ENCODE measurements around the gene PGLYRP2.

The PGLYRP2 gene

GRCh38 chr19:15461694-15462093 is 17.6 kb downstream of the PGLYRP2 start:
- H3K4me2 ChIP-seq (ENCODE audit: low read length): no peak overlapping the region

DNA sequence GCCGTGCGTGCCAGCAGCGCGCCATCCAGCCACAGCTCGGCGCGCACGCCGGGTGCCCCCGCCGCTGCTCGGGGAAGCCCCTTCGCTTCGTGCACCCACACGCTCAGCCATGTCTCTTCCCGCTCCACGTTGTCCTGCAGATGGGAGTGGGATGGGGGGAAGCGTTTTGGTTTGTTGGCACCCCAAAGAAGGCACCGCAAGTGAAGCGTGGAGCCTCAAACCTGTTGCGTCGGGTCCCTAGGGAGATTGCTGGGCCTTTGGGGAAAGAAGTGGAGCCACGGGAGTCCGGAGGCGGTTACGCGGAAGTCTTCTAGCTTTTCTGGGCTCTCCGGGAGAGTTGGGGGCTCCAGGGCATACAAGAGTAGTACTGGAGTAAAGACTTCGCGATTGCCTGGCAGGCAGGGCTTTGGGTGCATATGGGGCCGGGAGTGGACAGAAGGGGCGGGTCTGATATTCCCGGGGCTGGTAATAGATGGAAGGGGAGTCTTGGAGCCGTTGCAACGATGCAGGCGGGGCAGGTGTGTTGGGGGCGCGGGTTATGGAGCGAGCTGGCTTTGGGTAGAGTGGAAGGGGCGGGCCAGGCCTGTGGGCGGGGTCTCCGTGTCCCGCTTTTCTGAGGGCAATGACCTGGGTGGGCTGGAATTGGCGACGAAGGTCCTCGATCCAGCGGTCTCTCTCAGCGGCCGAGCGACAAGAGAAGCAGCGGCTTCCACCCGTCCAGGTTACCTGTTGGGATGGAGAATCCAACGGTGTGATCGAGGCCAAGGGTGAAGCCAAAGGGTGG is 21.4 kb downstream of the PGLYRP2 start:
- Histone ChIP-seq H3K9me3 (ENCODE audit: control insufficient read depth, low read length) (no peaks in the 10 kb centered on the region), H3K27ac (no peak overlapping the region), H3K79me2 (no peaks in the 10 kb centered on the region), H3K4me1 (peaks cover under 1% of the 10 kb centered on the region), H2AFZ (no peak overlapping the region), H3K4me3 (ENCODE audit: low read depth, low read length) (no peak overlapping the region), H3K9ac (no peak overlapping the region), H3K27me3 (ENCODE audit: control insufficient read depth, insufficient read depth, low read length) (no peaks in the 10 kb centered on the region), H3K4me2 (ENCODE audit: low read length) (peak overlapping the region; percentile 11), H3K36me3 (ENCODE audit: control insufficient read depth, insufficient read depth, low read length) (no peaks in the 10 kb centered on the region)
- TF ChIP-seq, protein P1, sequence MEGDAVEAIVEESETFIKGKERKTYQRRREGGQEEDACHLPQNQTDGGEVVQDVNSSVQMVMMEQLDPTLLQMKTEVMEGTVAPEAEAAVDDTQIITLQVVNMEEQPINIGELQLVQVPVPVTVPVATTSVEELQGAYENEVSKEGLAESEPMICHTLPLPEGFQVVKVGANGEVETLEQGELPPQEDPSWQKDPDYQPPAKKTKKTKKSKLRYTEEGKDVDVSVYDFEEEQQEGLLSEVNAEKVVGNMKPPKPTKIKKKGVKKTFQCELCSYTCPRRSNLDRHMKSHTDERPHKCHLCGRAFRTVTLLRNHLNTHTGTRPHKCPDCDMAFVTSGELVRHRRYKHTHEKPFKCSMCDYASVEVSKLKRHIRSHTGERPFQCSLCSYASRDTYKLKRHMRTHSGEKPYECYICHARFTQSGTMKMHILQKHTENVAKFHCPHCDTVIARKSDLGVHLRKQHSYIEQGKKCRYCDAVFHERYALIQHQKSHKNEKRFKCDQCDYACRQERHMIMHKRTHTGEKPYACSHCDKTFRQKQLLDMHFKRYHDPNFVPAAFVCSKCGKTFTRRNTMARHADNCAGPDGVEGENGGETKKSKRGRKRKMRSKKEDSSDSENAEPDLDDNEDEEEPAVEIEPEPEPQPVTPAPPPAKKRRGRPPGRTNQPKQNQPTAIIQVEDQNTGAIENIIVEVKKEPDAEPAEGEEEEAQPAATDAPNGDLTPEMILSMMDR (IDR thresholded peaks at IDR 0.05): no peak

More at GRCh38 chr19:15461694-15462093, 17.6 kb downstream of the PGLYRP2 start:
- no peaks in the 10 kb centered on the region for H3K27me3 ChIP-seq (ENCODE audit: control insufficient read depth, insufficient read depth, low read length)
- no peaks in the 10 kb centered on the region for H3K79me2 ChIP-seq
- H3K9me3 ChIP-seq (ENCODE audit: control insufficient read depth, low read length): no peaks in the 10 kb centered on the region
- TF ChIP-seq, protein P1 (IDR thresholded peaks at IDR 0.05): no peak
- H2AFZ ChIP-seq: no peak overlapping the region
- no peak overlapping the region for H3K27ac ChIP-seq
- no peak overlapping the region for H3K9ac ChIP-seq
- H3K36me3 ChIP-seq (ENCODE audit: control insufficient read depth, insufficient read depth, low read length): no peaks in the 10 kb centered on the region
- no peaks in the 10 kb centered on the region for H3K4me1 ChIP-seq
- H3K4me3 ChIP-seq (ENCODE audit: low read depth, low read length): no peak overlapping the region

- Histone ChIP-seq H3K4me2 (ENCODE audit: low read length) (peak overlapping the region; percentile 43), H3K9ac (no peak overlapping the region)
These were observed 22.2 kb downstream of the PGLYRP2 start for GRCh38 chr19:15456871-15457700.

DNA sequence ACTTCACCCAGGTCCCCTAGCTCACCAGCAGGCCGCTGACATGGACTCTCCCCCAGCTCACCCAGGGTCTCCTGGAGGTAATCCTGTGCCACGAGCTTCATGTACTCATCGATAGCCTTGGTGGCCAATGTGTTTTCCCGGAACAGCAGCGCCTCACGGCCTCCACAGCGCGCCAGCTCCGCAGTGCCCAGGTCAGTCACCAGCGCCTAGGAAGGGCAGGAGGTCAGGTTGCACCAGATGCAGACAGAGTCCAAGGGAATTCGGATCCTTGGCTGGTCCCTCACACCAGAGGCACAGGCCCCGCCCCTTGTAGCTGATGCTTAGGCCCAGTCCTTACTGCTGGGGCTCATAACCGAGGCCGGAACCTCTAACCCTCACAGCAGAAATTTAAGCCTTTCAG is 22.9 kb downstream of the PGLYRP2 start:
- no peak overlapping the region for H3K27ac ChIP-seq
- no peaks in the 10 kb centered on the region for H3K27me3 ChIP-seq (ENCODE audit: control insufficient read depth, insufficient read depth, low read length)
- H2AFZ ChIP-seq: no peak overlapping the region
- H3K79me2 ChIP-seq: no peaks in the 10 kb centered on the region
- no peaks in the 10 kb centered on the region for H3K36me3 ChIP-seq (ENCODE audit: control insufficient read depth, insufficient read depth, low read length)
- peak overlapping the region; percentile 42 for H3K4me2 ChIP-seq (ENCODE audit: low read length)
- no peak overlapping the region for H3K4me3 ChIP-seq (ENCODE audit: low read depth, low read length)
- peaks cover 4% of the 10 kb centered on the region for H3K4me1 ChIP-seq
- TF ChIP-seq, protein P1 (IDR thresholded peaks at IDR 0.05): no peak
- no peak overlapping the region for H3K9ac ChIP-seq
- H3K9me3 ChIP-seq (ENCODE audit: control insufficient read depth, low read length): no peaks in the 10 kb centered on the region

More at GRCh38 chr19:15456871-15457700, 22.2 kb downstream of the PGLYRP2 start:
- Histone ChIP-seq H3K27ac (no peak overlapping the region), H3K9me3 (ENCODE audit: control insufficient read depth, low read length) (no peaks in the 10 kb centered on the region), H3K4me1 (peaks cover 4% of the 10 kb centered on the region), H3K4me3 (ENCODE audit: low read depth, low read length) (no peak overlapping the region), H2AFZ (peak overlapping the region; percentile 56), H3K79me2 (no peaks in the 10 kb centered on the region), H3K36me3 (ENCODE audit: control insufficient read depth, insufficient read depth, low read length) (no peaks in the 10 kb centered on the region), H3K27me3 (ENCODE audit: control insufficient read depth, insufficient read depth, low read length) (no peaks in the 10 kb centered on the region)
- TF ChIP-seq, protein P1 (IDR thresholded peaks at IDR 0.05): no peak
